ENCODE results near the gene PKDREJ.
"Not testable (repeated sequence)": the region's sequence is repeated elsewhere in the genome, so short reads cannot be mapped to it uniquely, and the experiment has no call there.

Gene PKDREJ

GRCh38 chr22:46267431-46268279 is 4.5 kb upstream of the PKDREJ start, which contains the start of gene TTC38:
Gene TTC38, plus strand, starts transcription at chr22:46268008. Its CDS starts 32 bp downstream, at chr22:46268040.
- H3K4me3 ChIP-seq (ENCODE audit: severe bottlenecking) = peak within 1 kb of the TSS; percentile 58
- DNase-seq (ENCODE audit: low spot score) (no peak), ATAC-seq (ENCODE audit: low read depth) (peak; percentile 90)
- no peak within 1 kb of the TSS for H3K27ac ChIP-seq (ENCODE audit: poor library complexity, severe bottlenecking)
- no peaks in the 10 kb centered on the region; the same call in 1 of the 2 replicates for H3K36me3 ChIP-seq (ENCODE audit: low read depth)
- no peaks in the 10 kb centered on the region for H3K27me3 ChIP-seq (ENCODE audit: insufficient read depth, poor library complexity, severe bottlenecking)
- peaks cover 3% of the 10 kb centered on the region for H3K9me3 ChIP-seq (ENCODE audit: severe bottlenecking)
- no peak for TF ChIP-seq CTCF (IDR thresholded peaks at IDR 0.05; ENCODE audit: poor library complexity, severe bottlenecking)
- H3K4me1 ChIP-seq (ENCODE audit: insufficient read depth, poor library complexity, severe bottlenecking) = no peaks in the 10 kb centered on the region

- not testable (repeated sequence) for H3K36me3 ChIP-seq (ENCODE audit: low read depth); H3K4me1 ChIP-seq (ENCODE audit: insufficient read depth, poor library complexity, severe bottlenecking); H3K27ac ChIP-seq (ENCODE audit: poor library complexity, severe bottlenecking); DNase-seq (ENCODE audit: low spot score); H3K9me3 ChIP-seq (ENCODE audit: severe bottlenecking); ATAC-seq (ENCODE audit: low read depth); H3K4me3 ChIP-seq (ENCODE audit: severe bottlenecking)
- peaks cover 12% of the 10 kb centered on the region for H3K27me3 ChIP-seq (ENCODE audit: insufficient read depth, poor library complexity, severe bottlenecking)
These were observed 2.5 kb upstream of the PKDREJ start for GRCh38 chr22:46265627-46266026.

DNA sequence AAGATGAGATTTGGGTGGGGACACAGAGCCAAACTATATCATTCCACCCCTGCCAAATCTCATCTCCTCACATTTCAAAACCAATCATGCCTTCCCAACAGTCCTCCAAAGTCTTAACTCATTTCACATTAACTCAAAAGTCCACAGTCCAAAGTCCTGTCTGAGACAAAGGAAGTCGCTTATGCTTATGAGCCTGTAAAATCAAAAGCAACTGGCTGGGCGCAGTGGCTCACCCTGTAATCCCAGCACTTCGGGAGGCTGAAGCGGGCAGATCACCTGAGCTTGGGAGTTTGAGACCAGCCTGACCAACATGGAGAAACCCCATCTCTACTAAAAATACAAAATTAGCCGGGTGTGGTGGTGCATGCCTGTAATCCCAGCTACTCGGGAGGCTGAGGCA is 1.4 kb upstream of the PKDREJ start:
- H3K9me3 ChIP-seq (ENCODE audit: severe bottlenecking); H3K4me3 ChIP-seq (ENCODE audit: severe bottlenecking); H3K27ac ChIP-seq (ENCODE audit: poor library complexity, severe bottlenecking); ATAC-seq (ENCODE audit: low read depth); H3K36me3 ChIP-seq (ENCODE audit: low read depth); H3K4me1 ChIP-seq (ENCODE audit: insufficient read depth, poor library complexity, severe bottlenecking); DNase-seq (ENCODE audit: low spot score): not testable (repeated sequence)
- peaks cover 12% of the 10 kb centered on the region for H3K27me3 ChIP-seq (ENCODE audit: insufficient read depth, poor library complexity, severe bottlenecking)

DNA sequence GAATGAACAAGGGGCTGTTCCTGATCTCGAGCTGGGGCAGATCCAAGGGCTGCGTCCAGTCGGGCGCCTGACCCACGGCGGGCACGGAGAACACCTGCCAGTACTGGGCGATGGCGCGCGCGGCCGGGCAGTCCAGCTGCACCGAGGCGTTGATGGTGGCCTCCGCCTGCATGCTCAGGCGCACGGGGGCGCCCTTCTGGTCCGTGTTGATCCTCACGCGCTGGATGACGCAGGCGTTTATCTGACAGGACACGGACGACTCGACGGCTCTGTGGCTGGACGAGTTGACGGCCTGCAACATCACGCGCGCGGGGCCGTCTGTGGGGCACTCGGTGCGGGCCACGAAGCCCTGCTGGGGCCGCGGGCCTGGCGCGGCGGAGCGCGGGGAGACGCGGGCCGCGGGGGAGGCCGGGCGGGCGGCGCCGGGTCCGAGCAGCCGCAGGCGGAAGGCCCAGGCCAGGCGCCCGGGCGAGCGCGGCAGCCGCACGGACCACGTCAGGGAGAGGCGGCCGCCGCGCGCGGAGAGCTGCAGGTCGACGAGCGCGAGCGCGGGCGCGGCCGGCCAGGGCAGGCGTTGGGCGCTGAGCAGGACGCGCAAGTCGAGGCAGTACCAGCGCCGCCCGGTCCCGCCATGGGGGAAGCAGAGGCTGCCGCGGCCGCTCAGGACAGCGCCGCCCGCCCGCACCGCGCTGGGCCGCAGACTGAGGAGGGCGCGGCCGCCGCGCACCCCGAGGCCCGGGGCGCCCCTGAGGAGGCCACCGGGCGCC is 511 bp downstream of the PKDREJ start:
- DNase-seq (ENCODE audit: low spot score) (no peak), ATAC-seq (ENCODE audit: low read depth) (peak; percentile 43; the same call in 2 of the 3 replicates)
- no peaks in the 10 kb centered on the region for H3K4me1 ChIP-seq (ENCODE audit: insufficient read depth, poor library complexity, severe bottlenecking)
- no peaks in the 10 kb centered on the region for H3K36me3 ChIP-seq (ENCODE audit: low read depth)
- H3K4me3 ChIP-seq (ENCODE audit: severe bottlenecking) = peak overlapping the region; percentile 13
- TF ChIP-seq CTCF (IDR thresholded peaks at IDR 0.05; ENCODE audit: poor library complexity, severe bottlenecking) = peak; percentile 14
- peaks cover 12% of the 10 kb centered on the region for H3K27me3 ChIP-seq (ENCODE audit: insufficient read depth, poor library complexity, severe bottlenecking)
- no peak overlapping the region for H3K27ac ChIP-seq (ENCODE audit: poor library complexity, severe bottlenecking)
- peaks cover 7% of the 10 kb centered on the region for H3K9me3 ChIP-seq (ENCODE audit: severe bottlenecking)

DNA sequence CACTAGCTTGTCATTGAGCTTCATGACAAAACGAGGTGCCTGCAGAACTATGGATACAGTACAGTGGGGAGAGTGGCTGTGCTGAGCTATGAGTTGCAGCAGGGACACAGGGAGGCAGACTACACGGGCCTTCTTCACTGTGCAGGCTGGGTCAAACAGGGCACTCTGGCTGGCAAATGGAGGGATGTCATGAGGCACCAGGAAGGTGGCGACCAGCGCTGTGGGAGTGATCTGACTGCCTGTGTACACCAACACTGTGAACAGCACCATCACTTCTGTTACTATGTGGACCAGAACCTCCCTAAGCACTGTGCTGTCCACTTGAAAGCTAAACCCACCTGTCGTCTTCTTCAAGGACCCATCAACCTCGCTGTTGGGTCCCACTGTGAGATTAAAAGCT is 3.1 kb downstream of the PKDREJ start:
- Histone ChIP-seq H3K27me3 (ENCODE audit: insufficient read depth, poor library complexity, severe bottlenecking) (peaks cover 12% of the 10 kb centered on the region), H3K36me3 (ENCODE audit: low read depth) (no peaks in the 10 kb centered on the region), H3K4me1 (ENCODE audit: insufficient read depth, poor library complexity, severe bottlenecking) (no peaks in the 10 kb centered on the region), H3K27ac (ENCODE audit: poor library complexity, severe bottlenecking) (no peak overlapping the region), H3K9me3 (ENCODE audit: severe bottlenecking) (peaks cover 3% of the 10 kb centered on the region), H3K4me3 (ENCODE audit: severe bottlenecking) (no peak overlapping the region)
- DNase-seq (ENCODE audit: low spot score) (no peak), ATAC-seq (ENCODE audit: low read depth) (no peak)
- TF ChIP-seq CTCF (IDR thresholded peaks at IDR 0.05; ENCODE audit: poor library complexity, severe bottlenecking) = no peak

All from RWPE2 (cell line).